Activated CD8-positive, alpha-beta T cell treated with anti-CD3 and anti-CD28 coated beads for 36 hours (primary cell): ENCODE measurements around the gene ISCA2. TPM values are rescaled to one million over a fixed set of nuclear protein-coding genes. Genes with fewer than 3 reads are reported as not detected.

ENCODE experiments used
- ATAC-seq: fragments of 200-7000 bp; cut with Tn5 transposase; one replicate; pipeline ENCODE4 v1.10.0; 2021; ENCODE audit warnings: mild to moderate bottlenecking, moderate library complexity
- CTCF ChIA-PET: fragments of 350-600 bp; sonication (Branson Sonifier 250); formaldehyde crosslinking; loops from one replicate; lab custom pipeline; 2021; ENCODE audit warnings: antibody characterized with exemption; lab: Charles Lee
- POLR2A ChIA-PET: fragments of 350-600 bp; sonication (Branson Sonifier 250); formaldehyde crosslinking; loops from one replicate; lab custom pipeline; 2021; ENCODE audit warnings: antibody characterized with exemption; lab: Charles Lee
- DNase-seq: peaks from one replicate; pipeline ENCODE4 v3.0.0-alpha.2; 2020
- H3K27ac Mint-ChIP-seq: one replicate; pipeline ENCODE4 v1.8.0; 2021; ENCODE audit warnings: mild to moderate bottlenecking, mixed read lengths
- H3K27me3 Mint-ChIP-seq: one replicate; pipeline ENCODE4 v1.8.0; 2021; ENCODE audit warnings: mixed read lengths
- H3K36me3 Mint-ChIP-seq: one replicate; pipeline ENCODE4 v1.8.0; 2021; ENCODE audit warnings: low read depth, mixed read lengths
- H3K4me1 Mint-ChIP-seq: one replicate; pipeline ENCODE4 v1.8.0; 2021; ENCODE audit warnings: low read depth, mixed read lengths
- H3K4me3 Mint-ChIP-seq: one replicate; pipeline ENCODE4 v1.8.0; 2021; ENCODE audit warnings: mild to moderate bottlenecking, moderate library complexity, mixed read lengths
- H3K9me3 Mint-ChIP-seq: one replicate; pipeline ENCODE4 v1.8.0; 2021; ENCODE audit warnings: mixed read lengths
- CTCF ChIP-seq: fragments of 200-600 bp; IDR thresholded peaks from one replicate; pipeline ENCODE4 v1.8.0; 2022; ENCODE audit warnings: antibody characterized with exemption, mild to moderate bottlenecking
- intact Hi-C: fragments of 100-400 bp; cut with micrococcal nuclease; formaldehyde crosslinking; loops from one replicate; pipeline ENCODE4 v1.10.0; 2022
- total RNA-seq, 2 experiments: library from RNA; stranded (reverse); gene quantifications; one replicate each; pipeline ENCODE4 v1.2.3, GENCODE V29; 2021

The ISCA2 gene
- total RNA-seq, 2 experiments from 2014 or later = 29.1 to 31.7 TPM

DNA sequence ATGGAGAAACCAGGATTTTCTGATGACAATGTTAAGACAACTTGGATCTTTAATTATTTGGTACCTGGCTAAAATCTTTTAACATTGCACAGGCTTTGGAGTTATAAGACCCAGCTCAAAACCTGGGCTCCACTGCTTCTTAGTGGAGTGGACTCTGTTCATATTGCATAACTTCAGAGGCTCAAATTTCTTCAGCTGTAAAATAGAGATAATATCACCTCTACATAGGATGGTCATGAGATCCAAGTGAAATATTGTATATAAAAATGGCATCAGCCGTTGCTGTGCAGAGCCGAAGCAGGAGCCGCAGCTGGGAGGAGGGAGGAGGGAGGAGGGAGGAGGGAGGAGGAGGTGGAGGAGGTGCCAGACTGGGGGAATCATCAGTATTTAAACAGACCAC is 11.0 kb upstream of the ISCA2 start:
- TF ChIP-seq CTCF = no peak
- CTCF ChIA-PET = no interaction called here
- Mint-ChIP-seq H3K27me3 (no peaks in the 10 kb centered on the region), H3K36me3 (no peaks in the 10 kb centered on the region), H3K4me3 (no peak overlapping the region), H3K9me3 (no peaks in the 10 kb centered on the region), H3K27ac (no peak overlapping the region), H3K4me1 (no peaks in the 10 kb centered on the region)
- POLR2A ChIA-PET = no interaction called here
- intact Hi-C loops = no loop called here
- no peak for DNase-seq
- ATAC-seq = no peak

GRCh38 chr14:74483321-74483720 is 10.2 kb upstream of the ISCA2 start:
- DNase-seq = no peak
- TF ChIP-seq CTCF = no peak
- H3K27ac Mint-ChIP-seq = no peak overlapping the region
- H3K27me3 Mint-ChIP-seq = no peaks in the 10 kb centered on the region
- H3K4me1 Mint-ChIP-seq = no peaks in the 10 kb centered on the region
- ATAC-seq = no peak
- no peak overlapping the region for H3K4me3 Mint-ChIP-seq
- H3K9me3 Mint-ChIP-seq = no peaks in the 10 kb centered on the region
- intact Hi-C loops = no loop called here
- ChIA-PET POLR2A (no interaction called here), CTCF (no interaction called here)
- H3K36me3 Mint-ChIP-seq = no peaks in the 10 kb centered on the region

DNA sequence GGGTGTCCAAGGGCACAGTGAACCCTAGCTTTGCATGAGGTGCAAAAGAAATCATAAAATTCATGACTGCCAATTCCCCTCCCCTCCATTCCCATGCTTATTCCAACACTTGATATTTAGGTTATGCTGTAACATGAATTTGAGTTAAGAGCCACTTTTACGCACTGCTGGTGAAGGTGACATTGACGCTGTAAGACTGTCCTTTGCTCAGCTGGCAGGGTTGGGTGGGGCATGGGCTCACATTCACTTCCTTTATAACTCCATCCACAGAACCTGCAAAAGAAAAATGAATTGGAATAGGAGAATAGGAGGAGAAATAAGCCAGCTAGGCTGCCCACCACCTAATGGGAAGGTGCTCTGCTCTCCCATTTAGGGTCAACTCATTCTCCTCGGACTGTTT is 7.4 kb upstream of the ISCA2 start:
- TF ChIP-seq CTCF = no peak
- no peaks in the 10 kb centered on the region for H3K27me3 Mint-ChIP-seq
- H3K9me3 Mint-ChIP-seq = no peaks in the 10 kb centered on the region
- no peak for ATAC-seq
- intact Hi-C loops = no loop called here
- H3K4me3 Mint-ChIP-seq = no peak overlapping the region
- ChIA-PET POLR2A (interaction anchor here (0.6 to 0.8 kb wide), 2 partner anchors 156 to 687 kb away, joined by 3 to 4 read pairs; no protein-coding TSS in a partner anchor), CTCF (interaction anchor here (1.1 kb wide), 2 partner anchors 9 to 12 kb away, joined by 3 read pairs; no protein-coding TSS in a partner anchor)
- H3K36me3 Mint-ChIP-seq = no peaks in the 10 kb centered on the region
- DNase-seq = no peak
- H3K27ac Mint-ChIP-seq = no peak overlapping the region
- H3K4me1 Mint-ChIP-seq = peaks cover 8% of the 10 kb centered on the region

GRCh38 chr14:74488786-74489397 is 4.7 kb upstream of the ISCA2 start:
- no peak overlapping the region for H3K27ac Mint-ChIP-seq
- H3K4me1 Mint-ChIP-seq = peaks cover 8% of the 10 kb centered on the region
- H3K36me3 Mint-ChIP-seq = no peaks in the 10 kb centered on the region
- intact Hi-C loops = no loop called here
- no peaks in the 10 kb centered on the region for H3K27me3 Mint-ChIP-seq
- TF ChIP-seq CTCF = no peak
- CTCF ChIA-PET = no interaction called here
- no peak for ATAC-seq
- no peaks in the 10 kb centered on the region for H3K9me3 Mint-ChIP-seq
- DNase-seq = no peak
- no peak overlapping the region for H3K4me3 Mint-ChIP-seq
- POLR2A ChIA-PET = no interaction called here

- intact Hi-C loops = no loop called here
- peaks cover 22% of the 10 kb centered on the region for H3K4me1 Mint-ChIP-seq
- ATAC-seq = no peak
- ChIA-PET CTCF (interaction anchor here (0.7 to 1.5 kb wide), 5 partner anchors 11 to 314 kb away, joined by 3 to 4 read pairs (median 3); no protein-coding TSS in a partner anchor), POLR2A (no interaction called here)
- DNase-seq = no peak
- no peaks in the 10 kb centered on the region for H3K27me3 Mint-ChIP-seq
- H3K36me3 Mint-ChIP-seq = peaks cover 2% of the 10 kb centered on the region
- TF ChIP-seq CTCF = no peak
- no peak overlapping the region for H3K4me3 Mint-ChIP-seq
- no peaks in the 10 kb centered on the region for H3K9me3 Mint-ChIP-seq
- no peak overlapping the region for H3K27ac Mint-ChIP-seq
Observed at GRCh38 chr14:74490486-74490885, 3.1 kb upstream of the ISCA2 start.
